Activated B cell treated with CpG ODN at 0.5 μM for 24 hours (primary cell): ENCODE data around the gene NEK6. TPM values are rescaled to one million over a fixed set of nuclear protein-coding genes. Genes with fewer than 3 reads are reported as not detected.

Experiments
- ATAC-seq: fragments of 200-7000 bp; cut with Tn5 transposase; one replicate; pipeline ENCODE4 v1.10.0; 2021; ENCODE audit warnings: low read depth, mild to moderate bottlenecking, moderate library complexity
- CTCF ChIA-PET: fragments of 350-600 bp; sonication (Branson Sonifier 250); formaldehyde crosslinking; loops from one replicate; lab custom pipeline; 2021; ENCODE audit warnings: antibody characterized with exemption; lab: Charles Lee
- POLR2A ChIA-PET: fragments of 350-600 bp; sonication (Branson Sonifier 250); formaldehyde crosslinking; loops from one replicate; lab custom pipeline; 2021; ENCODE audit warnings: antibody characterized with exemption; lab: Charles Lee
- DNase-seq: peaks from one replicate; pipeline ENCODE4 v3.0.0; 2022
- H3K27ac Mint-ChIP-seq: one replicate; pipeline ENCODE4 v1.8.0; 2020; ENCODE audit warnings: mixed read lengths
- H3K27me3 Mint-ChIP-seq: one replicate; pipeline ENCODE4 v1.8.0; 2021; ENCODE audit warnings: mixed read lengths
- H3K36me3 Mint-ChIP-seq: one replicate; pipeline ENCODE4 v1.8.0; 2021; ENCODE audit warnings: low read depth, mixed read lengths
- H3K4me1 Mint-ChIP-seq: one replicate; pipeline ENCODE4 v1.8.0; 2021; ENCODE audit warnings: mixed read lengths
- H3K4me3 Mint-ChIP-seq: one replicate; pipeline ENCODE4 v1.8.0; 2020; ENCODE audit warnings: mild to moderate bottlenecking, mixed read lengths
- H3K9me3 Mint-ChIP-seq: one replicate; pipeline ENCODE4 v1.8.0; 2020; ENCODE audit warnings: mixed read lengths
- intact Hi-C: fragments of 100-400 bp; cut with micrococcal nuclease; formaldehyde crosslinking; loops from one replicate; pipeline ENCODE4 v1.15.1; 2024
- total RNA-seq: library from RNA; stranded (reverse); gene quantifications from 2 replicates; pipeline ENCODE4 v1.2.3, GENCODE V29; 2022
- TF ChIP-seq, protein P1 (sequence below): fragments of 200-600 bp; IDR thresholded peaks from one replicate; pipeline ENCODE4 v1.8.0; 2022; ENCODE audit warnings: antibody characterized with exemption, mild to moderate bottlenecking

The NEK6 gene
- total RNA-seq, 1 donor from 2014 or later = 110 TPM

DNA sequence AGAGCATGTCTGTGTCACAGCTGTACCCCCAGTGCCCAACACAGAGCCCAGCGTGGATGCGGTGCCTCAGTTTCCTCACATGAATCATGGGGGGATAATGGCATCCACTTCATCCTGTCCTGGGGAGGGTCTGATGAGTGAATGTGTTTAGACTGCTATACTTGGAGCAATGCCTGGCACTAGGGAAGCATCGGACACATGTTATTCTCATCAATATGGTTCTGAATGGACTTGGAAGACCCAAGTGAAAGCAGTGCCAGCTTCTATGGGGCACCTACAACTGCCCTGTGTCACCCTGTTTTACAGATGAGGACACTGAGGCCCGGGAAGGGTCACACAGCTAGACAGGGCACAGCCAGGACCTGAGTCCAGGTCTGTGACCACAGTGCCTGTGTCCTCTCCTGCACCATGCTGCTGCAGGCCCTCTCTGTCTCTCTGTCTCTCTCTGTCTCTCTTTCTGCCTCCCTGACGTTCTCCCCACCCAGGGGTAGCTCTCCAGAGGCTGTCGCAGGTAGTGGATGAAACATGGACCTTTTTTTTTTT lies 42.3 kb upstream of the NEK6 start:
- DNase-seq = no peak
- H3K9me3 Mint-ChIP-seq = no peaks in the 10 kb centered on the region
- TF ChIP-seq, protein P1, sequence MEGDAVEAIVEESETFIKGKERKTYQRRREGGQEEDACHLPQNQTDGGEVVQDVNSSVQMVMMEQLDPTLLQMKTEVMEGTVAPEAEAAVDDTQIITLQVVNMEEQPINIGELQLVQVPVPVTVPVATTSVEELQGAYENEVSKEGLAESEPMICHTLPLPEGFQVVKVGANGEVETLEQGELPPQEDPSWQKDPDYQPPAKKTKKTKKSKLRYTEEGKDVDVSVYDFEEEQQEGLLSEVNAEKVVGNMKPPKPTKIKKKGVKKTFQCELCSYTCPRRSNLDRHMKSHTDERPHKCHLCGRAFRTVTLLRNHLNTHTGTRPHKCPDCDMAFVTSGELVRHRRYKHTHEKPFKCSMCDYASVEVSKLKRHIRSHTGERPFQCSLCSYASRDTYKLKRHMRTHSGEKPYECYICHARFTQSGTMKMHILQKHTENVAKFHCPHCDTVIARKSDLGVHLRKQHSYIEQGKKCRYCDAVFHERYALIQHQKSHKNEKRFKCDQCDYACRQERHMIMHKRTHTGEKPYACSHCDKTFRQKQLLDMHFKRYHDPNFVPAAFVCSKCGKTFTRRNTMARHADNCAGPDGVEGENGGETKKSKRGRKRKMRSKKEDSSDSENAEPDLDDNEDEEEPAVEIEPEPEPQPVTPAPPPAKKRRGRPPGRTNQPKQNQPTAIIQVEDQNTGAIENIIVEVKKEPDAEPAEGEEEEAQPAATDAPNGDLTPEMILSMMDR = no peak
- no peaks in the 10 kb centered on the region for H3K27me3 Mint-ChIP-seq
- no peak overlapping the region for H3K4me3 Mint-ChIP-seq
- POLR2A ChIA-PET = interaction anchor here (1.6 to 10.1 kb wide), 4 partner anchors 12 to 76 kb away, joined by 5 to 256 read pairs (median 49); no protein-coding TSS in a partner anchor
- peak overlapping the region; percentile 96 for H3K27ac Mint-ChIP-seq
- no peak for ATAC-seq
- H3K4me1 Mint-ChIP-seq = peaks cover 95% of the 10 kb centered on the region
- intact Hi-C loops = loop anchor here (5.0 kb wide), 2 partner anchors 88 to 873 kb away; no protein-coding TSS in a partner anchor
- CTCF ChIA-PET = interaction anchor here (4.5 kb wide), 1 partner anchor 89 kb away, joined by 32 read pairs; no protein-coding TSS in a partner anchor
- no peaks in the 10 kb centered on the region for H3K36me3 Mint-ChIP-seq

DNA sequence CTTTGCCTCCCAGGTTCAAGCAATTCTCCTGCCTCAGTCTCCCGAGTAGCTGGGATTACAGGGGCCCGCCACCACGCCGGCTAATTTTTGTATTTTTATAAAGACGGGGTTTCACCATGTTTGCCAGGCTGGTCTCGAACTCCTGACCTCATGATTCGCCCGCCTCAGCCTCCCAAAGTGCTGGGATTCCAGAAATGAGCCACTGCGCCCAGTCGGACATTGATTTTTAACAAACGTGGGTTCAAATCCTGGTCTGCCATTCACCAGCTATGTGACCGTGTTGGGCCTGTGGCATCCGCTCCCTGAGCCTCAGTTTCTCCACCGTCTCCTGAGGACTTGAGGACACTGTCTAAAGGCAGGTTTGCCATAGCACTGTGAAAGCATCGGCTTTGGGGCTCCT lies 41.8 kb upstream of the NEK6 start:
- no peaks in the 10 kb centered on the region for H3K36me3 Mint-ChIP-seq
- H3K4me1 Mint-ChIP-seq = peaks cover 94% of the 10 kb centered on the region
- H3K9me3 Mint-ChIP-seq = no peaks in the 10 kb centered on the region
- H3K27me3 Mint-ChIP-seq = no peaks in the 10 kb centered on the region
- peak overlapping the region; percentile 96 for H3K27ac Mint-ChIP-seq
- intact Hi-C loops = loop anchor here (5.0 kb wide), 2 partner anchors 89 to 874 kb away; no protein-coding TSS in a partner anchor
- CTCF ChIA-PET = interaction anchor here (0.9 to 4.5 kb wide), 4 partner anchors 19 to 219 kb away, joined by 3 to 32 read pairs (median 16); no protein-coding TSS in a partner anchor
- H3K4me3 Mint-ChIP-seq = peak overlapping the region; percentile 69
- POLR2A ChIA-PET = interaction anchor here (0.6 to 10.1 kb wide), 8 partner anchors 13 to 77 kb away, joined by 3 to 256 read pairs (median 33); partner anchors contain the start of gene NEK6
- TF ChIP-seq, protein P1 = no peak
- DNase-seq = no peak
- ATAC-seq = no peak

DNA sequence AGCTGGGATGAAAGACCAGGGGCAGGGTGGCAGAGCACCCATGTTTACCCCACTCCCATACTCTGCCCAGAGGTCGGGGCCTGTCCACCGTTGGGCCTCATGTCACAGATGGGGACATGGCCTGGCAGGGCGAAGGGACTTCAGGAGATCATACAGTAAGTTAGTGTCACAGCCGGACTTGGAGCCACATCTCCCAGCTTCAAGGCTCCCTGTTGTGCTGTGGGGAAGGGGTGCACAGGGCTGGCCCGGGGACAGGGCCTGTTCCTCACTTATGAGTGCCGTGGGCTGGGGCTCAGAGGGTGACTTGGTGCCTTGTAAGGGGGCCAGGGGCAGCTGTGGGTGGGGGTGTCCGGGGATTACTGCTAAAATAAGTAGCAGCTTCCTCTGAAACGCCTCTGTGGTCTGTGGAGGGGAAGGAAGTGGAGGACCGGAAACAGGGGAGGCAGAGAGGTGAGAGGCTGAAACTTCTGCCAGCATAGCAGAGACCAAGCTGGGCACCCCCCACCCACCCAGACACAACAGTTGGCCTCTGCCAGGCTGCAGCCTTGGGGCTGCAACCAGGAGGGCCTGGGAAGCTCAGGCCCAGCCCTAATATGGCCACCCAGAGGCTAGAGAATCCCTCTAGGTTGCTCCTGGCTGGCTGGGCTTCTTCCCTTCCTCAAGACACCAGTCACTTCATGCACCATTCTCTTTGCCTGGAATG lies 41.1 kb upstream of the NEK6 start:
- Mint-ChIP-seq H3K27ac (peak overlapping the region; percentile 96), H3K9me3 (no peaks in the 10 kb centered on the region), H3K36me3 (no peaks in the 10 kb centered on the region), H3K27me3 (no peaks in the 10 kb centered on the region), H3K4me3 (peak overlapping the region; percentile 69), H3K4me1 (peaks cover 92% of the 10 kb centered on the region)
- TF ChIP-seq, protein P1 = no peak
- POLR2A ChIA-PET = interaction anchor here (0.6 to 10.1 kb wide), 19 partner anchors 13 to 1312 kb away, joined by 3 to 256 read pairs (median 11); partner anchors contain the start of gene NEK6
- CTCF ChIA-PET = interaction anchor here (0.9 to 4.5 kb wide), 7 partner anchors 14 to 219 kb away, joined by 3 to 32 read pairs (median 4); partner anchors contain the start of gene NEK6
- intact Hi-C loops = loop anchor here (1.0 to 5.0 kb wide), 3 partner anchors 19 to 874 kb away; no protein-coding TSS in a partner anchor
- ATAC-seq (peak; percentile 37), DNase-seq (peak; percentile 59)

DNA sequence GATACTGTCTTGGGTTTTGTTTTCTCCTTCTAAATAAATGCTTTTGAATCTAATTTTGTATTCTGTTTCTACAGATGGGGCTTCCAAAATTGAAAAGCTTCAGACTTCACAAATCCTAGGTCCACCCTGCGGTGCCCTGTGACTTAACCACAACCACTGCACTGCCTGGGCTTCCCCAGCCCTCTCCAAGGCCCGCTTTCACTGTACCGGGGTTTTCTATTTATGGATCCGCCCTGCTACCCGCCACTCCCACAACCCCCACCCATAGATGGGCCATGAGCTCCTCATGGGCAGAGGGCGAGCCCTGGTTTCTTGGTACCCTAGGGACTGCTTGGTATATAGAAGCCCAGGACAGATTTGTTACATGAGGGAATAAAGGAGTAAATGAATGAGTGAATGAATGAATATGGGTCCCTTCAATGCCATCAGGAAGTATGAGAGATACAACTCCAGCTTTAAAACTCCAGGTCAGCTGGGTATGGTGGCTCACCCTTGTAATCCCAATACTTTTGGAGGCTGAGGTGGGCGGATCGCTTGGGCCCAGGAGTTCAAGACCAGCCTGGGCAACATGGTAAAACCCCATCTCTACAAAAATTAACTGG lies 39.8 kb upstream of the NEK6 start:
- no peaks in the 10 kb centered on the region for H3K27me3 Mint-ChIP-seq
- ChIA-PET POLR2A (interaction anchor here (0.5 to 10.1 kb wide), 26 partner anchors 8 to 1314 kb away, joined by 3 to 256 read pairs (median 8); partner anchors contain the start of gene NEK6), CTCF (interaction anchor here (0.7 to 4.5 kb wide), 8 partner anchors 15 to 91 kb away, joined by 3 to 32 read pairs (median 4); partner anchors contain the start of gene NEK6)
- peaks cover 87% of the 10 kb centered on the region for H3K4me1 Mint-ChIP-seq
- no peak for DNase-seq
- ATAC-seq = peak; percentile 19
- peak overlapping the region; percentile 69 for H3K4me3 Mint-ChIP-seq
- peak overlapping the region; percentile 96 for H3K27ac Mint-ChIP-seq
- H3K36me3 Mint-ChIP-seq = no peaks in the 10 kb centered on the region
- TF ChIP-seq, protein P1 = no peak
- intact Hi-C loops = loop anchor here (1.0 to 5.0 kb wide), 11 partner anchors 8 to 876 kb away; no protein-coding TSS in a partner anchor
- H3K9me3 Mint-ChIP-seq = no peaks in the 10 kb centered on the region
